ENCODE data around the gene LEFTY1. TPM values are rescaled to one million over a fixed set of nuclear protein-coding genes. Genes with fewer than 3 reads are reported as not detected.

Gene LEFTY1
- total and polyA plus RNA-seq, 2 donors (not counting 3 experiments of a cell fraction or from before 2014, with no cell fraction given) = not detected

DNA sequence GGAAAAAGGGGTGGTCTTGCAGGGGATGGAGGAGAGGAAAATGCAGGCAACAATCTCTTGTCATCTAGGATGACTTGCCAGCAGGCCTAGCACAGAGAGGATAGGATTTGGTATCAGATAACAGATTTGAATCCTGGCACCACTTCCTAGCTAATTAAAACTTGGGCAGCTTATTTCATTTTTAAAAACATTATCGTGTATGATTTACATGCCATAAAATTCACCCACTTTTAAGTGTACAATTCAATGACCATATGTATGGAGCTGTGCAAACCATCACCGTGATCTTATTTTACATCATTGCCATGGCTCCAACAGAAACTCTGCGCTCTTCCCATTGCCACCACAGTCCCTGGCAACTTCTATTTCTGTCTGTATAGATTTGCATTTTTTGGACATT is 28.2 kb upstream of the LEFTY1 start:
- Histone ChIP-seq H3K4me2 (ENCODE audit: insufficient read depth, low read length) (no peak overlapping the region), H3K4me3 (replicated peaks in 1 of 3; ENCODE audit: insufficient read depth in 1 of 3, low read depth in 1 of 3, low read length in 3 of 3) (no peak overlapping the region), H3K9ac (replicated peaks; ENCODE audit: extremely low read depth, insufficient read depth, low read length) (no peak overlapping the region), H3K79me2 (ENCODE audit: control insufficient read depth, insufficient read depth, low read length) (peaks cover 6% of the 10 kb centered on the region), H3K9me3 (replicated peaks; ENCODE audit: control insufficient read depth, insufficient read depth, low read length) (no peaks in the 10 kb centered on the region), H3K36me3 (ENCODE audit: control insufficient read depth in 2 of 2, extremely low read depth in 1 of 2, insufficient read depth in 2 of 2, low read length in 2 of 2) (peaks cover 2 to 18% of the 10 kb centered on the region in 2 experiments), H4K20me1 (replicated peaks; ENCODE audit: control insufficient read depth, extremely low read depth, insufficient read depth, low read length) (no peaks in the 10 kb centered on the region), H3K27me3 (ENCODE audit: control insufficient read depth in 2 of 2, insufficient read depth in 2 of 2, low read length in 2 of 2) (no peaks in the 10 kb centered on the region), H3K9me1 (replicated peaks; ENCODE audit: control insufficient read depth, extremely low read depth, insufficient read depth, low read length) (no peaks in the 10 kb centered on the region), H2AFZ (ENCODE audit: low read depth, low read length) (no peak overlapping the region), H3K4me1 (ENCODE audit: control insufficient read depth, extremely low read depth, insufficient read depth, low read length) (peaks cover 11% of the 10 kb centered on the region), H3K27ac (ENCODE audit: insufficient read depth, low read depth, low read length) (no peak overlapping the region)
- ChIA-PET CTCF (interaction anchor here (1.1 to 1.2 kb wide), 2 partner anchors 35 to 45 kb away, joined by 3 to 4 read pairs; partner anchors contain the start of gene TMEM63A), POLR2A (no interaction called here)
- dilution Hi-C loops (cut with MboI; ENCODE audit: extremely low pct_ligation_motif_present, low sequenced_read_pairs) = no loop called here
- intact Hi-C loops (cut with micrococcal nuclease) = no loop called here
- no peak for TF ChIP-seq FOS (IDR thresholded peaks at IDR 0.05; ENCODE audit: borderline replicate concordance, insufficient read depth, low read length)
- no peak for TF ChIP-seq GATA2 (IDR thresholded peaks at IDR 0.05; ENCODE audit: insufficient read depth, insufficient read length, low read depth, low read length)
- no peak for TF ChIP-seq EZH2 (IDR thresholded peaks at IDR 0.05; ENCODE audit: borderline replicate concordance, low read depth, low read length, severe bottlenecking)
- TF ChIP-seq JUN (IDR thresholded peaks at IDR 0.05; ENCODE audit: borderline replicate concordance, insufficient read depth, insufficient read length, low read depth) = no peak
- TF ChIP-seq, protein P1, sequence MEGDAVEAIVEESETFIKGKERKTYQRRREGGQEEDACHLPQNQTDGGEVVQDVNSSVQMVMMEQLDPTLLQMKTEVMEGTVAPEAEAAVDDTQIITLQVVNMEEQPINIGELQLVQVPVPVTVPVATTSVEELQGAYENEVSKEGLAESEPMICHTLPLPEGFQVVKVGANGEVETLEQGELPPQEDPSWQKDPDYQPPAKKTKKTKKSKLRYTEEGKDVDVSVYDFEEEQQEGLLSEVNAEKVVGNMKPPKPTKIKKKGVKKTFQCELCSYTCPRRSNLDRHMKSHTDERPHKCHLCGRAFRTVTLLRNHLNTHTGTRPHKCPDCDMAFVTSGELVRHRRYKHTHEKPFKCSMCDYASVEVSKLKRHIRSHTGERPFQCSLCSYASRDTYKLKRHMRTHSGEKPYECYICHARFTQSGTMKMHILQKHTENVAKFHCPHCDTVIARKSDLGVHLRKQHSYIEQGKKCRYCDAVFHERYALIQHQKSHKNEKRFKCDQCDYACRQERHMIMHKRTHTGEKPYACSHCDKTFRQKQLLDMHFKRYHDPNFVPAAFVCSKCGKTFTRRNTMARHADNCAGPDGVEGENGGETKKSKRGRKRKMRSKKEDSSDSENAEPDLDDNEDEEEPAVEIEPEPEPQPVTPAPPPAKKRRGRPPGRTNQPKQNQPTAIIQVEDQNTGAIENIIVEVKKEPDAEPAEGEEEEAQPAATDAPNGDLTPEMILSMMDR (IDR thresholded peaks at IDR 0.05; ENCODE audit: extremely low read depth in 1 of 2, insufficient read depth in 1 of 2, low read depth in 1 of 2, low read length in 2 of 2) = no peak
- no peak for TF ChIP-seq POLR2A (IDR thresholded peaks at IDR 0.05; ENCODE audit: low read depth, low read length)
- TF ChIP-seq POLR2AphosphoS5 (IDR thresholded peaks at IDR 0.05; ENCODE audit: insufficient read depth, low read depth, low read length) = no peak
- TF ChIP-seq, protein P2, sequence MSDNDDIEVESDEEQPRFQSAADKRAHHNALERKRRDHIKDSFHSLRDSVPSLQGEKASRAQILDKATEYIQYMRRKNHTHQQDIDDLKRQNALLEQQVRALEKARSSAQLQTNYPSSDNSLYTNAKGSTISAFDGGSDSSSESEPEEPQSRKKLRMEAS (IDR thresholded peaks at IDR 0.05; ENCODE audit: insufficient read depth, insufficient read length) = no peak
- no peak for TF ChIP-seq MYC (IDR thresholded peaks at IDR 0.05; ENCODE audit: low read depth, low read length)
- DNase-seq (ENCODE audit: low read depth, low spot score) (no peak), FAIRE-seq (no peak)
- no TSS peak for BruUV-seq (replicated peaks)
